PFSK-1 (cell line): Measurements from ENCODE around the gene ATG9A.

Source experiments
- FOXP2 ChIP-seq: optimal IDR thresholded peaks from 2 replicates; pipeline ENCODE3; 2011; ENCODE audit warnings: borderline replicate concordance, control low read depth, inconsistent platforms; ENCODE audit not compliant: insufficient read depth; ENCODE audit errors: extremely low read length, extremely low read depth
- POLR2AphosphoS5 ChIP-seq: IDR thresholded peaks from 2 replicates; pipeline ENCODE4 v1.6.1; 2012; ENCODE audit warnings: low read depth, mild to moderate bottlenecking, control low read depth, low read length, moderate library complexity
- SIN3A ChIP-seq: IDR thresholded peaks from 2 replicates; pipeline ENCODE4 v1.6.1; 2012; ENCODE audit warnings: mild to moderate bottlenecking, low read length, moderate library complexity, borderline replicate concordance; ENCODE audit not compliant: insufficient read depth
- TAF1 ChIP-seq: IDR thresholded peaks from 2 replicates; pipeline ENCODE4 v1.6.1; 2012; ENCODE audit warnings: low read length, control low read depth, borderline replicate concordance; ENCODE audit not compliant: insufficient read depth
- TF ChIP-seq, protein P1 (sequence below), 2 experiments: IDR thresholded peaks; 2 replicates each; pipeline versions ENCODE4 v1.6.1 to v1.8.0; 2011 to 2012; ENCODE audit warnings: low read depth in 2 of 2, low read length in 2 of 2, control low read depth in 1 of 2, inconsistent platforms in 1 of 2, mild to moderate bottlenecking in 1 of 2, moderate library complexity in 1 of 2; ENCODE audit not compliant: insufficient read depth in 1 of 2

Gene ATG9A

DNA sequence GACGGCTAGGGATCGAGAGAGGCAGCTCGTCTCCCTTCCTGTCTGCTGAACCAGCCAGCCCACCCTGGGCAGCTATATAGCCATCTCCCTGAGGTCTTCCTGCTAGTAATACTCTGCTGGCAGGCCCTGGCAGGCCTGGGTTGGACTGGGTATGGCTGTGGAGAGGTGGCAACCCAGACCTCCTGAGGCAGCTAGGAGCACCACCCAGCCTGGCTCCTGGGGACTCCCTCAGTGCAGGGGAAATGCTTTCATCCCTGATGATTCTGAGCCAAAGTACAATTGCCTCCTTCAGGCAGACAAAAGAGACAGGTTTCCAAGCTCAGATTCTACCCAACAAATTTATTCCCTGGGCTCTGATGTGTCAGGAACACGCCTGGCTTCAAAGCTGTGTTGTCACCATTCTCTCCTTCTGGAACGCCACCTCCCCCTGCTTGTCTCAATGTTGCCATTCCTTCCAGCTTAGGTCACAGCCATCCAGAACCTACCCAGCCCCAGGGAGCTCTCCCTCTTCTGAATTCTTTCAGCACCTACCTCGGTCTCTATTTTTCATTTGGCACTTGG is 45.0 kb upstream of the ATG9A start:
- no peak for TF ChIP-seq POLR2AphosphoS5
- no peak for TF ChIP-seq TAF1
- TF ChIP-seq SIN3A = no peak
- TF ChIP-seq, protein P1, sequence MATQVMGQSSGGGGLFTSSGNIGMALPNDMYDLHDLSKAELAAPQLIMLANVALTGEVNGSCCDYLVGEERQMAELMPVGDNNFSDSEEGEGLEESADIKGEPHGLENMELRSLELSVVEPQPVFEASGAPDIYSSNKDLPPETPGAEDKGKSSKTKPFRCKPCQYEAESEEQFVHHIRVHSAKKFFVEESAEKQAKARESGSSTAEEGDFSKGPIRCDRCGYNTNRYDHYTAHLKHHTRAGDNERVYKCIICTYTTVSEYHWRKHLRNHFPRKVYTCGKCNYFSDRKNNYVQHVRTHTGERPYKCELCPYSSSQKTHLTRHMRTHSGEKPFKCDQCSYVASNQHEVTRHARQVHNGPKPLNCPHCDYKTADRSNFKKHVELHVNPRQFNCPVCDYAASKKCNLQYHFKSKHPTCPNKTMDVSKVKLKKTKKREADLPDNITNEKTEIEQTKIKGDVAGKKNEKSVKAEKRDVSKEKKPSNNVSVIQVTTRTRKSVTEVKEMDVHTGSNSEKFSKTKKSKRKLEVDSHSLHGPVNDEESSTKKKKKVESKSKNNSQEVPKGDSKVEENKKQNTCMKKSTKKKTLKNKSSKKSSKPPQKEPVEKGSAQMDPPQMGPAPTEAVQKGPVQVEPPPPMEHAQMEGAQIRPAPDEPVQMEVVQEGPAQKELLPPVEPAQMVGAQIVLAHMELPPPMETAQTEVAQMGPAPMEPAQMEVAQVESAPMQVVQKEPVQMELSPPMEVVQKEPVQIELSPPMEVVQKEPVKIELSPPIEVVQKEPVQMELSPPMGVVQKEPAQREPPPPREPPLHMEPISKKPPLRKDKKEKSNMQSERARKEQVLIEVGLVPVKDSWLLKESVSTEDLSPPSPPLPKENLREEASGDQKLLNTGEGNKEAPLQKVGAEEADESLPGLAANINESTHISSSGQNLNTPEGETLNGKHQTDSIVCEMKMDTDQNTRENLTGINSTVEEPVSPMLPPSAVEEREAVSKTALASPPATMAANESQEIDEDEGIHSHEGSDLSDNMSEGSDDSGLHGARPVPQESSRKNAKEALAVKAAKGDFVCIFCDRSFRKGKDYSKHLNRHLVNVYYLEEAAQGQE (IDR thresholded peaks at IDR 0.05; ENCODE audit: insufficient read depth in 1 of 2, low read depth in 2 of 2, low read length in 2 of 2) = no peak
- no peak for TF ChIP-seq FOXP2

GRCh38 chr2:219273937-219274336 is 44.5 kb upstream of the ATG9A start:
- no peak for TF ChIP-seq POLR2AphosphoS5
- TF ChIP-seq SIN3A = no peak
- TF ChIP-seq TAF1 = no peak
- no peak for TF ChIP-seq FOXP2
- TF ChIP-seq, protein P1 (IDR thresholded peaks at IDR 0.05; ENCODE audit: insufficient read depth in 1 of 2, low read depth in 2 of 2, low read length in 2 of 2) = no peak

DNA sequence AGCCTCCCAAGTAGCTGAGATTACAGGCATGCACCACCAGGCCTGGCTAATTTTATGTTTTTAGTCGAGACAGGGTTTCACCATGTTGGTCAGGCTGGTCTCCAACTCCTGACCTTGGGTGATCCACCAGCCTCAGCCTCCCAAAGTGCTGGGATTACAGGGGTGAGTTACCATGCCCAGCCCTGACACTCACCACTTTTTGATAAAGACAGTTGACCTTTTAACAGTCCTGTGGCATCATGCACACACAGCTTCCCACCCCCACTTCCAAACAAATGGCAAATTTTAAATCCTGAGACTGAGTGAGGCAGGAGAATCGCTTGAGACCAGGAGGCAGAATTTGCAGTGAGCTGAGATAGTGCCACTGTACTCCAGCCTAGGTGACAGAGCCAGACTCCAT is 43.6 kb upstream of the ATG9A start:
- TF ChIP-seq, protein P1 (IDR thresholded peaks at IDR 0.05; ENCODE audit: insufficient read depth in 1 of 2, low read depth in 2 of 2, low read length in 2 of 2) = no peak
- TF ChIP-seq POLR2AphosphoS5 (no peak), TAF1 (no peak), SIN3A (no peak), FOXP2 (no peak)

DNA sequence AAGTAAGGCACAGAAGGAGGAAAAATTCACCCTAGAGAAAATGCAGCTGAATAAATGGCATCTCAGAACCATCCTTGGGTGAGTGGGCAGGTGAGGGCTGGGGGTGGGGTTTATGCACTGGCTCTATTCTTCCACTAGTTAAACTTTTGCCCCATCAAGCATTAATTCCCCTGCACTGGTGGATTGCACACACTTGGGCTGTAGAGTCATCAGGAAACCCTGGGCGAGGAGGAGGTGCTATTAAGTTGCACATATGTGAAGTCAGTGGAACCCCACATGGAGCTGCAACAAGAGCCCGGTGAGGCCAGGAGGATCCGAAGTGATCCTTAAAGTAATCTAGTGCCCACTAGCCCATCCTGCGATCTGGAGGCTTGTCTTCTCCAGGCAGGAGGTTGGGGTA is 42.9 kb upstream of the ATG9A start:
- TF ChIP-seq POLR2AphosphoS5 = no peak
- TF ChIP-seq, protein P1 (IDR thresholded peaks at IDR 0.05; ENCODE audit: insufficient read depth in 1 of 2, low read depth in 2 of 2, low read length in 2 of 2) = no peak
- no peak for TF ChIP-seq SIN3A
- no peak for TF ChIP-seq FOXP2
- no peak for TF ChIP-seq TAF1
